GM12801 (cell line): ENCODE results near the gene ABR.

Experiments
- CTCF ChIP-seq: IDR thresholded peaks from one replicate; pipeline ENCODE4 v1.5.1; 2011; ENCODE audit warnings: control low read depth; ENCODE audit not compliant: insufficient read length; ENCODE audit errors: extremely low read depth

Gene ABR

GRCh38 chr17:1211287-1211686, 31.5 kb upstream of the ABR start:
- TF ChIP-seq CTCF = no peak

- TF ChIP-seq CTCF = no peak
Observed at GRCh38 chr17:1208966-1209365, 29.2 kb upstream of the ABR start.

GRCh38 chr17:1206026-1206777, 26.4 kb upstream of the ABR start:
- TF ChIP-seq CTCF = no peak

- no peak for TF ChIP-seq CTCF
Observed at GRCh38 chr17:1203967-1204291, 24.1 kb upstream of the ABR start.

GRCh38 chr17:1203111-1203966, 23.6 kb upstream of the ABR start:
- TF ChIP-seq CTCF = no peak

GRCh38 chr17:1202291-1202690, 22.5 kb upstream of the ABR start:
- TF ChIP-seq CTCF = no peak

GRCh38 chr17:1201132-1201702, 21.4 kb upstream of the ABR start:
- TF ChIP-seq CTCF = no peak
